ENCODE data around the gene DPY19L2. TPM values are rescaled to one million over a fixed set of nuclear protein-coding genes. Genes with fewer than 3 reads are reported as not detected.
A peak's percentile ranks its signal among the peaks of the same experiment; 100 is the strongest.
"Not testable (repeated sequence)": the region's sequence is repeated elsewhere in the genome, so short reads cannot be mapped to it uniquely, and the experiment has no call there.

DPY19L2 gene
- polyA plus RNA-seq, 1 donor, result 12.6 TPM

GRCh38 chr12:63699678-63700382, 31.5 kb upstream of the DPY19L2 start:
- DNase-seq; H3K9me3 ChIP-seq (ENCODE audit: control insufficient read depth, low read depth, low read length); H3K4me3 ChIP-seq (ENCODE audit: low read length); H3K27me3 ChIP-seq (ENCODE audit: control insufficient read depth, insufficient read depth, low read length); H3K4me1 ChIP-seq (ENCODE audit: control insufficient read depth, insufficient read depth, low read length); H3K27ac ChIP-seq (ENCODE audit: low read length); H3K36me3 ChIP-seq (ENCODE audit: control insufficient read depth, insufficient read depth, low read length): not testable (repeated sequence)
- 100% methylated on average over 1 of the region's 3 CpGs for WGBS (ENCODE audit: insufficient coverage, low lambda C conversion rate)

GRCh38 chr12:63699011-63699410, 30.7 kb upstream of the DPY19L2 start:
- WGBS (ENCODE audit: insufficient coverage, low lambda C conversion rate), result no CpG with 5 or more reads among the region's 2 CpGs
- H3K9me3 ChIP-seq (ENCODE audit: control insufficient read depth, low read depth, low read length), result not testable (repeated sequence)

GRCh38 chr12:63690837-63691236, 22.5 kb upstream of the DPY19L2 start:
- not testable (repeated sequence) for H3K36me3 ChIP-seq (ENCODE audit: control insufficient read depth, insufficient read depth, low read length); H3K4me3 ChIP-seq (ENCODE audit: low read length); DNase-seq; H3K9me3 ChIP-seq (ENCODE audit: control insufficient read depth, low read depth, low read length); H3K27ac ChIP-seq (ENCODE audit: low read length); H3K27me3 ChIP-seq (ENCODE audit: control insufficient read depth, insufficient read depth, low read length); H3K4me1 ChIP-seq (ENCODE audit: control insufficient read depth, insufficient read depth, low read length)
- no CpG with 5 or more reads among the region's 2 CpGs for WGBS (ENCODE audit: insufficient coverage, low lambda C conversion rate)

More at GRCh38 chr12:63699011-63699410, 30.7 kb upstream of the DPY19L2 start:
- not testable (repeated sequence) for H3K4me3 ChIP-seq (ENCODE audit: low read length); H3K36me3 ChIP-seq (ENCODE audit: control insufficient read depth, insufficient read depth, low read length); H3K4me1 ChIP-seq (ENCODE audit: control insufficient read depth, insufficient read depth, low read length); H3K27ac ChIP-seq (ENCODE audit: low read length); DNase-seq; H3K27me3 ChIP-seq (ENCODE audit: control insufficient read depth, insufficient read depth, low read length)

- H3K4me3 ChIP-seq (ENCODE audit: low read length); H3K36me3 ChIP-seq (ENCODE audit: control insufficient read depth, insufficient read depth, low read length); DNase-seq; H3K27me3 ChIP-seq (ENCODE audit: control insufficient read depth, insufficient read depth, low read length); H3K9me3 ChIP-seq (ENCODE audit: control insufficient read depth, low read depth, low read length); H3K27ac ChIP-seq (ENCODE audit: low read length); H3K4me1 ChIP-seq (ENCODE audit: control insufficient read depth, insufficient read depth, low read length): not testable (repeated sequence)
- no CpG with 5 or more reads among the region's 1 CpG for WGBS (ENCODE audit: insufficient coverage, low lambda C conversion rate)
Measured at GRCh38 chr12:63689141-63689540, 20.8 kb upstream of the DPY19L2 start.

GRCh38 chr12:63686623-63687022, 18.3 kb upstream of the DPY19L2 start:
- H3K27me3 ChIP-seq (ENCODE audit: control insufficient read depth, insufficient read depth, low read length); H3K9me3 ChIP-seq (ENCODE audit: control insufficient read depth, low read depth, low read length); H3K4me3 ChIP-seq (ENCODE audit: low read length); DNase-seq; H3K4me1 ChIP-seq (ENCODE audit: control insufficient read depth, insufficient read depth, low read length); H3K36me3 ChIP-seq (ENCODE audit: control insufficient read depth, insufficient read depth, low read length); H3K27ac ChIP-seq (ENCODE audit: low read length): not testable (repeated sequence)
- no CpG with 5 or more reads among the region's 29 CpGs for WGBS (ENCODE audit: insufficient coverage, low lambda C conversion rate)

GRCh38 chr12:63685789-63686188, 17.5 kb upstream of the DPY19L2 start:
- not testable (repeated sequence) for H3K9me3 ChIP-seq (ENCODE audit: control insufficient read depth, low read depth, low read length); H3K27ac ChIP-seq (ENCODE audit: low read length); DNase-seq; H3K4me3 ChIP-seq (ENCODE audit: low read length); H3K27me3 ChIP-seq (ENCODE audit: control insufficient read depth, insufficient read depth, low read length); H3K36me3 ChIP-seq (ENCODE audit: control insufficient read depth, insufficient read depth, low read length); H3K4me1 ChIP-seq (ENCODE audit: control insufficient read depth, insufficient read depth, low read length)
- no CpG with 5 or more reads among the region's 2 CpGs for WGBS (ENCODE audit: insufficient coverage, low lambda C conversion rate)

GRCh38 chr12:63682617-63683016, 14.3 kb upstream of the DPY19L2 start:
- H3K9me3 ChIP-seq (ENCODE audit: control insufficient read depth, low read depth, low read length); H3K27ac ChIP-seq (ENCODE audit: low read length); H3K27me3 ChIP-seq (ENCODE audit: control insufficient read depth, insufficient read depth, low read length); H3K36me3 ChIP-seq (ENCODE audit: control insufficient read depth, insufficient read depth, low read length); H3K4me1 ChIP-seq (ENCODE audit: control insufficient read depth, insufficient read depth, low read length); DNase-seq; H3K4me3 ChIP-seq (ENCODE audit: low read length): not testable (repeated sequence)
- no CpG with 5 or more reads among the region's 2 CpGs for whole genome bisulfite sequencing (ENCODE audit: insufficient coverage, low lambda C conversion rate)

GRCh38 chr12:63680758-63681157, 12.5 kb upstream of the DPY19L2 start:
- H3K27me3 ChIP-seq (ENCODE audit: control insufficient read depth, insufficient read depth, low read length); H3K27ac ChIP-seq (ENCODE audit: low read length); H3K36me3 ChIP-seq (ENCODE audit: control insufficient read depth, insufficient read depth, low read length); H3K9me3 ChIP-seq (ENCODE audit: control insufficient read depth, low read depth, low read length); H3K4me1 ChIP-seq (ENCODE audit: control insufficient read depth, insufficient read depth, low read length); DNase-seq; H3K4me3 ChIP-seq (ENCODE audit: low read length): not testable (repeated sequence)

GRCh38 chr12:63672550-63672949, 4.3 kb upstream of the DPY19L2 start:
- WGBS (ENCODE audit: insufficient coverage, low lambda C conversion rate), result 60% methylated on average over 1 of the region's 2 CpGs
- not testable (repeated sequence) for H3K27ac ChIP-seq (ENCODE audit: low read length); H3K9me3 ChIP-seq (ENCODE audit: control insufficient read depth, low read depth, low read length); DNase-seq; H3K4me1 ChIP-seq (ENCODE audit: control insufficient read depth, insufficient read depth, low read length); H3K27me3 ChIP-seq (ENCODE audit: control insufficient read depth, insufficient read depth, low read length); H3K36me3 ChIP-seq (ENCODE audit: control insufficient read depth, insufficient read depth, low read length); H3K4me3 ChIP-seq (ENCODE audit: low read length)

- not testable (repeated sequence) for DNase-seq
- WGBS (ENCODE audit: insufficient coverage, low lambda C conversion rate), result 100% methylated on average over 1 of the region's 1 CpG
Measured at GRCh38 chr12:63669936-63670335, 1.6 kb upstream of the DPY19L2 start.

GRCh38 chr12:63669427-63669826, 1.1 kb upstream of the DPY19L2 start:
- not testable (repeated sequence) for H3K27ac ChIP-seq (ENCODE audit: low read length); H3K4me1 ChIP-seq (ENCODE audit: control insufficient read depth, insufficient read depth, low read length); H3K9me3 ChIP-seq (ENCODE audit: control insufficient read depth, low read depth, low read length); H3K27me3 ChIP-seq (ENCODE audit: control insufficient read depth, insufficient read depth, low read length); H3K36me3 ChIP-seq (ENCODE audit: control insufficient read depth, insufficient read depth, low read length); H3K4me3 ChIP-seq (ENCODE audit: low read length)
- DNase-seq, result peak in 1 of 2 donors; percentile 5
- no CpG with 5 or more reads among the region's 8 CpGs for WGBS (ENCODE audit: insufficient coverage, low lambda C conversion rate)

More at GRCh38 chr12:63669936-63670335, 1.6 kb upstream of the DPY19L2 start:
- not testable (repeated sequence) for H3K9me3 ChIP-seq (ENCODE audit: control insufficient read depth, low read depth, low read length); H3K4me3 ChIP-seq (ENCODE audit: low read length); H3K36me3 ChIP-seq (ENCODE audit: control insufficient read depth, insufficient read depth, low read length); H3K27ac ChIP-seq (ENCODE audit: low read length); H3K4me1 ChIP-seq (ENCODE audit: control insufficient read depth, insufficient read depth, low read length); H3K27me3 ChIP-seq (ENCODE audit: control insufficient read depth, insufficient read depth, low read length)
